ENCODE measurements around the gene GAR1. TPM values are rescaled to one million over a fixed set of nuclear protein-coding genes. Genes with fewer than 3 reads are reported as not detected.
"Not testable (repeated sequence)": the region's sequence is repeated elsewhere in the genome, so short reads cannot be mapped to it uniquely, and the experiment has no call there.

GAR1 gene
- 10 to 100 TPM; 10.3 to 18.6 (median 13.6) TPM for polyA plus RNA-seq (ENCODE audit: low read depth in 6 of 6)

DNA sequence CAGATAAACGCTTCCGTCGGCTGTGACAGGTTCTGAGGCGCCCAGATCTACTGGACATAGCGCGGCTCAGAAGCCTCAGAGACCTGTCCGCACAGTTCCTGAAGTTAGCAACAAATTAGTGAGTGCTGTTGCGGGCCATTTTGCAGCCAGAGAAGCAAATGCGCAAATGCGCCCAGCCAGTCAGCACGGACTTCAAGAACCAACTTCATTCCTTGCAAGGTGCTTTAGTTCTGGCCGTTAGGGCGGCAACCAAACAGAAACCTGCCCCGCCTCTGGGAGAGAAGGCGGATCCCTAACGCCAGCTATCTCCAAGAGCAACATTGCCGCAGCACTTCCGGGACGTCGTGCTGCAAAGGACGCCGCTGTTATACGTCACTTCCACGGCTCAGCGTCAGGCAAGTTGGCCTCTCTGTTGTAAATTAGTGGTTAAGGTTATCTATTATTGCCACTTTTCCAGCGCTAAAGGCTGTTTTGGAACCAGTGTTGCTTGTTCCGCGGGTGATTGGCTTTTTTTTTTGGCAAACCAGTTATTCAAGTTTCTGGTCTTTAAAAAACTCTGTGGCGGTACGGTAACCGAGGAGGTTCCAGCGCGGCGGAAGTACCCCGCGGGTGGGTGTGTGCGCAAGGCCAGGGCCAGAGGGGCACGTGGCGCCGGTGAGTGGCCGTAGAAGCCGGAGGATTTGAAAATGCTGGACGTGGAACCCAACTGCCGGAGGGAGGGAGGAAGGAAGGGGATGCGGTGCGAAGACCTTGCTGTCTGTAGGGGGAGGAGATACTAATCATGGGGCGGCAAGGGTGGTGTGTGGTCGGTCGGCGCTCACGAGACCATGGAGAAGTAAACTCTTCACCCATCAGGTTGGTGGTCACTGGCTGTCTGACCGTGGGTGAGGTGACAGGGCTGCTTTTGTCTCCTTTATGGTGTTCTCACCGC is at the start of gene GAR1:
GAR1 (plus strand) TSS at position 612 of the 931 bp plus-strand sequence. CDS start 403 bp downstream, outside the sequence.
- Mint-ChIP-seq H3K4me1 (peaks cover 33 to 42% (median 35%) of the 10 kb centered on the region in 3 donors), H3K27me3 (peaks cover 0 to 7% (median 0%) of the 10 kb centered on the region in 3 donors), H3K36me3 (peaks cover 0 to 12% of the 10 kb centered on the region in 2 donors), H3K9me3 (no peaks in the 10 kb centered on the region), H3K27ac (peak within 1 kb of the TSS; percentile 95 to 99 (median 98)), H3K4me3 (peak within 1 kb of the TSS; percentile 98 to 99 (median 99))
- ATAC-seq (ENCODE audit: low read depth in 2 of 2): peak; percentile 93 to 95
- peak; percentile 81 for DNase-seq

DNA sequence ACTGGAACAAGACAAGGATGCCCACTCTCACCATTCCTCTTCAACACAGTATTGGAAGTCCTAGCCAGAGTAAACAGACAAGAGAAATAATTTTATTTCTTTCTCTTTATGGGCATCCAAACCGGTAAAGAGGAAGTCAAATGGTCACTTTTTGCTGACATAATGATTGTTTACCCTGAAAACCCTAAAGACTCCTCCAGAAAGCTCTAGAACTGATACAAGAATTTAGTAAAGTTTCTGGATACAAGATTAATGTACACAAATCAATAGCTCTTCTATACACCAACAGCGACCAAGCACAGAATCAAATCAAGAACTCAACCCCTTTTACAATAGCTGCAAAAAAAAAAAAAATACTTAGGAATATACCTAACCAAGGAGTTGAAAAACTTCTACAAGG is 33.5 kb upstream of the GAR1 start:
- H3K4me3 Mint-ChIP-seq; H3K36me3 Mint-ChIP-seq; H3K4me1 Mint-ChIP-seq; H3K27ac Mint-ChIP-seq; ATAC-seq (ENCODE audit: low read depth in 2 of 2); DNase-seq: not testable (repeated sequence)
- Mint-ChIP-seq H3K27me3 (peaks cover 0 to 10% (median 0%) of the 10 kb centered on the region in 3 donors), H3K9me3 (peaks cover 0 to 17% (median 3%) of the 10 kb centered on the region in 7 donors)

DNA sequence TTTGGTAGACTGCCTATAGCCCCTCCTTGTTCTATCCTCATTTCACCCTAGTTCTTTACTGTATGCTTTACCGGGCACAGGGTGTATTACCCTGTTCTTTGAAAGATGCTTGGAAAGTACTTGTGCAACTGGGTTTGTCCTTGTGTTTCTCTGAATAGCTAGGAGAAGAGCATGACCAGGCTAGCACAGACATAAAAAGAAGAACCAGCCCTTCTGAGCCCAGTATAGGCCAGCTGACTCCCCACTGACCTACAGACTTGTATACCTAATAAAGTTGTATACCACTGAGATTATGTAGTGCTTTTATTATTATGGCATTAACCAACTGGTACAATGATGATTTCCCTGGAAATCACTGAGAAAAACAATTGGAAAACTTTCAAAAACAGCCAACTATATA is 28.7 kb upstream of the GAR1 start:
- Mint-ChIP-seq H3K27ac (no peak overlapping the region), H3K9me3 (peaks cover 0 to 28% (median 2%) of the 10 kb centered on the region in 7 donors), H3K27me3 (peaks cover 0 to 7% (median 6%) of the 10 kb centered on the region in 3 donors), H3K4me1 (peaks cover 0 to 6% (median 0%) of the 10 kb centered on the region in 3 donors), H3K36me3 (peaks cover 0 to 11% of the 10 kb centered on the region in 2 donors), H3K4me3 (no peak overlapping the region)
- no peak for DNase-seq
- ATAC-seq (ENCODE audit: low read depth in 2 of 2): no peak

DNA sequence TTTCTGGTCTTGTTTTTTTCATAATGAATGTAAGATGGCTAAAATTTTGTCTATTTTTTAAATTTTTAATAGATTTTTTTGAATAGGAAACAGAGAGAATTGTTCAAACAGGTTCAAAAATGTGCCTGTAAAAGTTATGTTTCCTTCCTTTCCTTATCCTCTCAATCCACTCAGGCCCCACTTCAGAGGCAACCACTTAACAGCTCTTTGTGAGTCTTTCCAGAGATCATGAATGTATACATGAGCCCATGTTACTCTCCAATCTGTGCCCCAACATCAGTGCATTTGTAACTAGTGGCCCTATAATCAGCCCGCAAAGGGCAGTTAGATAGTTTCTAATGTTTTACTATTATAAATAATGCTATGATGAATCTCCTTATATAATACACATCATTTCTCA is 27.8 kb upstream of the GAR1 start:
- no peak for DNase-seq
- peaks cover 0 to 11% of the 10 kb centered on the region in 2 donors for H3K36me3 Mint-ChIP-seq
- no peak overlapping the region for H3K27ac Mint-ChIP-seq
- ATAC-seq (ENCODE audit: low read depth in 2 of 2): no peak
- H3K27me3 Mint-ChIP-seq: peaks cover 0 to 11% (median 9%) of the 10 kb centered on the region in 3 donors
- peaks cover 0 to 28% (median 2%) of the 10 kb centered on the region in 7 donors for H3K9me3 Mint-ChIP-seq
- H3K4me3 Mint-ChIP-seq: no peak overlapping the region
- peaks cover 0 to 6% (median 0%) of the 10 kb centered on the region in 3 donors for H3K4me1 Mint-ChIP-seq

DNA sequence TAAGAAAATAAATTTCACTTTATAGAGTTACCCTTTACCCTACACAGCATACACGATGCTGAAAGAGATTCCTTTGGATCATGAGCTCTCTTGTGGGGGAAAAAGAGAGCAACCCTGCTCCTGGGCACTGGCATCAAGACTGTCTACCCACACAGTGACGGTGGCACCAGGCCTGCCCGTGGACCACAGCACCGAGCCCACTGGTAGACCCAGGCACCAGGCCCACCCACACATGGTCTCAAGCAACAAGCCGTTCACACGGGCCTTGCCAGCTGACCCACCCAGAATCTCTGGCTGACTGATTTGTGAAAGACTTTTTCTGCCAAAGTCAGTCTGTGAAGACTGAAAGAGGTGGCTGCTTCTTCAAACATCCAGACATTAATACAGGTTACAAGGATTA is 20.5 kb upstream of the GAR1 start:
- Mint-ChIP-seq H3K4me1 (no peaks in the 10 kb centered on the region), H3K27ac (no peak overlapping the region), H3K36me3 (peaks cover 13 to 17% of the 10 kb centered on the region in 2 donors), H3K27me3 (peaks cover 14 to 41% (median 36%) of the 10 kb centered on the region in 3 donors), H3K4me3 (peak overlapping the region in 1 of 8 donors; percentile 22), H3K9me3 (peaks cover 12 to 62% (median 23%) of the 10 kb centered on the region in 7 donors)
- no peak for ATAC-seq (ENCODE audit: low read depth in 2 of 2)
- DNase-seq: no peak

DNA sequence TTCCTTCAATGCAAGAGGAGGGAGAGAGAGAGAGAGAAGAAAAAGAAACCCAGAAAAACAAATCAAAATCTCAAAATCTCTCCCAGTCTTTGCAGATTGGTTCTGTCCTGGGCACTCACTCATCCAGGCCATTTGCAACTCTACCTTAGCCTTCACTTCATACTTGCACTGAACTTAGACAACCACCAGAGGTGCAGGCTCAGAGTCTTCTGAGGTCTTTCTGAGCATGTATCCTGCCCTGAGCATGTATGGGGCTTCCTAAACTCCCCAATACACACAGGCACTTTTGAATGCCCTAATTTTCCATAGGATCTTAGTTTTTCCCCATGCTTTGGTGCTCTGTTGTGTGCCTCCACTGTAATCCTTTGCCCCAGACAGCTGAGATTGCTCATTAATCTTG is 16.7 kb upstream of the GAR1 start:
- Mint-ChIP-seq H3K36me3 (peaks cover 6 to 16% of the 10 kb centered on the region in 2 donors), H3K4me3 (no peak overlapping the region), H3K27me3 (peaks cover 9 to 34% (median 25%) of the 10 kb centered on the region in 3 donors), H3K27ac (no peak overlapping the region), H3K4me1 (no peaks in the 10 kb centered on the region), H3K9me3 (peaks cover 11 to 42% (median 21%) of the 10 kb centered on the region in 7 donors)
- ATAC-seq (ENCODE audit: low read depth in 2 of 2): no peak
- DNase-seq: no peak

DNA sequence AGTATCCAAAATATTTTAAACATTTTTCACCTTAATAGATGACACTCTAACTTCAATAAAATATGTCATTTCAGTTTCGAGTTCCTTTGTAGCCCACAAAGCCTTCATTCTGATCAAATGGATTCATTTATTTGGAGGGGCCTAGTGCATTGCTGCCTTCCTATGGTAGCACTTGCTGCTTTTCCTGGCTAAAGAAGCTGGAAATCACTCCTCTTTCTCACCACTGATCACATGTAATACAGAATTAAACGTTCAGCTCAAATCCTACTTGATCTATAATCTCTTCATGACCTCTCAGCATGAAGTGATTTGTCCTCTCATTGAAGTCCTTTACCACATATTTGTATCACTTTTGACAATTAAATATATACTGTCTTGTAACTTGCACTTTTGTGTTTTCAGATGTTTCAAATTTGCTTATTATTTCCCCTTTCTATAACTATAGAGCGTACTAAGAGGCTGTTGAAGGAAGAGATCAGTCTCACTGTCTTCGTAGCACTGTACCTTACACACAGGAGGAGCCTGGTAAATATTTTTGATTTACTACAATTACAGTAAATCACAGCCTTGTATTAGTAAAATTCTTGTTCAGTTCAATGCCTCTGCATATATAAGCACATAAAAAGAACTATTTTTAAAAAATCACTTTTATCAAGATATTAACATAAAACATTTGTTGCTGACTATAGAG is 14.3 kb upstream of the GAR1 start:
- Mint-ChIP-seq H3K27me3 (peaks cover 9 to 20% (median 17%) of the 10 kb centered on the region in 3 donors), H3K27ac (no peak overlapping the region), H3K36me3 (no peaks in the 10 kb centered on the region), H3K4me1 (no peaks in the 10 kb centered on the region), H3K4me3 (no peak overlapping the region), H3K9me3 (peaks cover 0 to 19% (median 7%) of the 10 kb centered on the region in 7 donors)
- no peak for DNase-seq
- no peak for ATAC-seq (ENCODE audit: low read depth in 2 of 2)

DNA sequence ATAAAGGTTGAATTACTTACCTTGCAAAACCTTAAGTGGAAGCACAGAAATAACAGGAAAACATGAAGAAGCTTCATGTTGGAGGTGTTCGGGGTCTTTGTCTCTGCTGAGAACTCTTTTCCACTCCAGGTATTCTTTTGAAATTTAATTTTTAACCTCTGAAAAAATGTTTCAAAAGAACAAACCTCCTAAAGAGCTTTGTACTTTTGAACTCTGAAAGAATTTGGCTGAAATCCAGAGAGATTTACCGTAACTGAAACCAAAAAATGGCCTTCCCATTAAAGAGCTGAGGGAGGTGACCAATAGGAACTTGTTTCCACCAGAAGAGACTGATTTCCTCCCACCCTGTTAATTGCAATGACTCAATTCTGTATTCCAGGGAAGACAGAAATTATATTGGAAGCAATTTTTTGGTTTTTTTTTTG is 13.7 kb upstream of the GAR1 start, which contains the start of gene CFI:
CFI (minus strand) TSS at position 105 of the 425 bp plus-strand sequence; CDS start at position 77, 28 bp downstream.
- Mint-ChIP-seq H3K27ac (no peak within 1 kb of the TSS), H3K4me1 (no peaks in the 10 kb centered on the region), H3K27me3 (peaks cover 9 to 22% (median 14%) of the 10 kb centered on the region in 3 donors), H3K4me3 (no peak within 1 kb of the TSS), H3K36me3 (no peaks in the 10 kb centered on the region), H3K9me3 (peaks cover 0 to 12% (median 4%) of the 10 kb centered on the region in 7 donors)
- DNase-seq: no peak
- ATAC-seq (ENCODE audit: low read depth in 2 of 2): no peak

DNA sequence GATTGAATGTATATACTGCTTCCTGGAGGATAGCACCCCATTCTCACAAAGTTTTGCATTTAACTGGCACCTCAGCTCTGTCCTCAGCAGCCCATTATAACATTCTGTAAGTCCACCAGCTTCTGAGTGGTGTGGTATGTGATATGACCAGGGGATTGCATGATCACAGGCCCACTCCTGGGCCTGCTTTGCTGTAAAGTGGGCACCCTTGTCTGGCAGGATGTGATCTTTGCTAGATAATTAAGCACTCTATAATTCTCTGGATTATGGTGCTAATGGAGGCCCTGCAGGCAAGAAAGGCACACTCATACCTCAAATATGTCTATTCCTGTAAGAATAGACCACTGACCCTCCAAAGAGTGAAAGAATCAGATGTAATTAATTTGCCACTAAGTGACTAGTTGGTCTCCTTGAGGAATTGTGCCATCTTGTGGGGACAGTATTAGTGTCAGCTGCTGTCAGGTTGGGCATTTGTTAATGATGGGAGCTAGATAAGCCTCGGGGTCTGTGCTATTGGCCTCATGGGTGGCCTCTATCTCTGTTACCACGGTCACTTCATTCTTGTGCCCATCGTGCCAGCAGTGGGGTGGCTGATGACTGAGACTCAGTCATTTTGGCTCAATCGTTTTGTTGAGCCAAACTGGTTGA is 11.5 kb upstream of the GAR1 start:
- Mint-ChIP-seq H3K27me3 (peaks cover 0 to 21% (median 6%) of the 10 kb centered on the region in 3 donors), H3K4me3 (no peak overlapping the region), H3K36me3 (no peaks in the 10 kb centered on the region), H3K4me1 (no peaks in the 10 kb centered on the region), H3K27ac (no peak overlapping the region), H3K9me3 (no peaks in the 10 kb centered on the region)
- peak; percentile 9 for DNase-seq
- peak; percentile 53 to 67 for ATAC-seq (ENCODE audit: low read depth in 2 of 2)

DNA sequence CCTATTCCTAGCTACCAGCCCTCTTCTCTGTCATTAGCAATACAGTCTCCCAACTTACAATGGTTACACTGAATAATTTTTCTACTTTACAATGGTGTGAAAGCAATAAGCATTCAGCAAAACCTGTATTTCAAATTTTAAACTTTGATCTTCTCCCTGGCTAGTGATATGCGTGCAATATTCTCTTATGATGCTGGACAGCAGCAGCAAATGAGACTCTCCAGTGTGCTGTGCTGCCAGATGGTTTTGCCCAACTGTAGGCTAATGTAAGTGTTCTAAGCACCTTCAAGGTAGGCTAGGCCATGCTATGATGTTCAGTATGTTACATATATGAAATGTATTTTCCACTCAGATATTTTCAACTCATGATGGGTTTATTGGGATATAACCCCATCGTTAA is 5.9 kb upstream of the GAR1 start:
- H3K27me3 Mint-ChIP-seq: peaks cover 5 to 21% (median 18%) of the 10 kb centered on the region in 3 donors

DNA sequence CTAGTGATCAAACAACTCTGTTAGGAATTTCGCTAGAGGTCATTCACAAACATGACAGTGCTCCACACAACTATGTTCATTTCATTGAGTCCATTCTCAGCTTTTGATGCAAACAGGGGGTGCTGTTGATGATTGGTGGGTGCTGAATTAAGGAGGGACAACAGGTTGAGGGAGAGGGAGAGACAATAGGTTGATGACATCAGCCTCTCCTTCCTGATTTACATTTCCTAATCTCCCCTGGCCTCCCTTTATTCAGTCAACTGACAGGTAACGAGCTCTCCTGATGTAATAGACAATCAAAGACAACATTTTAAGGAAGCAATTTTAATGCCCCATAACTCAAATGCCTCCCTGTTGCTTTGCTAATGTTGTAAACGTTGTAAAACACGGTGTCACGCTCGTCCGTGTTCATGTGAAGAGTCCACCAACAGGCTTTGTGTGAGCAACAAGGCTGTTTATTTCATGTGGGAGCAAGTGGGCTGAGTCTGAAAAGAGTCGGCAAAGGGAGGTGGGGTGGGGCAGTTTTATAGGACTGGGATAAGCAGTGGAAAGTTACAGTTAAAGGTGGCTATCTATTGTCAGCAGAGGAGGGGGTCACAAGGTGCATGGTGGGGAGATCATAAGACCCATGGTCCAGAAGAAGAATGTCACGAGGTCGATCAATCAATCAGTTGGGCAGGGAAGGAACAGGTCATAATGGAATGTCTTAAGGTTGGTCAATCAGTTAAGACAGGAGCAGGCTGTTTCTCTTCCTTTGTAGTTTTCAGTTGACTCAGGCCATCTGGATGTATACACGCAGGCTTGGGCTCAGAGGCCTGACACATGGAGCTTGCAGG is 4.8 kb upstream of the GAR1 start:
- Mint-ChIP-seq H3K4me1 (peaks cover 8 to 14% (median 11%) of the 10 kb centered on the region in 3 donors), H3K36me3 (peaks cover 0 to 3% of the 10 kb centered on the region in 2 donors), H3K4me3 (peak overlapping the region in 1 of 8 donors; percentile 53), H3K27ac (no peak overlapping the region), H3K27me3 (peaks cover 5 to 18% (median 14%) of the 10 kb centered on the region in 3 donors), H3K9me3 (no peaks in the 10 kb centered on the region)
- ATAC-seq (ENCODE audit: low read depth in 2 of 2) (no peak), DNase-seq (no peak)

More for the DNA sequence above, 5.9 kb upstream of the GAR1 start:
- Mint-ChIP-seq H3K4me1 (peaks cover 2 to 4% (median 4%) of the 10 kb centered on the region in 3 donors), H3K36me3 (peaks cover 0 to 3% of the 10 kb centered on the region in 2 donors), H3K27ac (no peak overlapping the region), H3K4me3 (no peak overlapping the region), H3K9me3 (no peaks in the 10 kb centered on the region)
- ATAC-seq (ENCODE audit: low read depth in 2 of 2): no peak
- DNase-seq: no peak

DNA sequence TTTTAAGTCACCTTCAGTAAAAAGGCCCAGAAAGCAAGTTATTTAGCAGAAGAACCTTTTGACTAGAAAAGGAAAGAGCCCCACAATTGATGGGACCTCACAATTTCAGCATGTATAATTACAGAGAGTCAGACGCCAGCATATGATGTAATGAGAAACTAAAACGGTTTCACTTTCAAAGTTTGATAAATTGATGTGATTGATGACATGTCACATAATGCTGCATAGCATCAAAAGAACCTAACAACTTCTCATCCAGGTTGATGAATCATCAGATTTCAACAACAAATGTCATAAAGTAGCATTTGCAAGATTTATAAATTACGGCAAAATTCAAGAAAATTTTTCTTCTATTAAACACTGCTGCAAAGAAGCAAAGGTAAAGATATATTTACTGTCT is 3.9 kb upstream of the GAR1 start:
- no peak overlapping the region for H3K4me3 Mint-ChIP-seq
- H3K27me3 Mint-ChIP-seq: peaks cover 5 to 18% (median 7%) of the 10 kb centered on the region in 3 donors
- H3K27ac Mint-ChIP-seq: no peak overlapping the region
- no peak for ATAC-seq (ENCODE audit: low read depth in 2 of 2)
- H3K4me1 Mint-ChIP-seq: peaks cover 16 to 23% (median 21%) of the 10 kb centered on the region in 3 donors
- H3K36me3 Mint-ChIP-seq: peaks cover 0 to 3% of the 10 kb centered on the region in 2 donors
- no peak for DNase-seq
- H3K9me3 Mint-ChIP-seq: no peaks in the 10 kb centered on the region
